Activated T-helper 2 cell treated with anti-CD3 and anti-CD28 coated beads, Interferon-gamma antibody, Interleukin-2, Interleukin-4, amounts not matched to agents 10 μg/mL and 5 μg/mL and 100 μg/mL, durations not matched to agents 14 hours and 24 hours and 36 hours (primary cell): ENCODE data around the gene UMODL1. TPM values are rescaled to one million over a fixed set of nuclear protein-coding genes. Genes with fewer than 3 reads are reported as not detected.

Source experiments
- DNase-seq: peaks from one replicate; pipeline ENCODE4 v3.0.0; 2021; ENCODE audit warnings: low spot score
- H3K27ac Mint-ChIP-seq: one replicate; pipeline ENCODE4 v1.8.0; 2021; ENCODE audit warnings: mixed read lengths
- H3K27me3 Mint-ChIP-seq: one replicate; pipeline ENCODE4 v1.8.0; 2021; ENCODE audit warnings: low read depth, mixed read lengths
- H3K36me3 Mint-ChIP-seq: one replicate; pipeline ENCODE4 v1.8.0; 2021; ENCODE audit warnings: low read depth, mixed read lengths
- H3K4me1 Mint-ChIP-seq: one replicate; pipeline ENCODE4 v1.8.0; 2021; ENCODE audit warnings: low read depth, mixed read lengths
- H3K4me3 Mint-ChIP-seq: one replicate; pipeline ENCODE4 v1.8.0; 2021; ENCODE audit warnings: low read depth, mild to moderate bottlenecking, moderate library complexity, mixed read lengths
- H3K9me3 Mint-ChIP-seq: one replicate; pipeline ENCODE4 v1.8.0; 2021; ENCODE audit warnings: mixed read lengths
- intact Hi-C: fragments of 100-400 bp; cut with micrococcal nuclease; formaldehyde crosslinking; loops from one replicate; pipeline ENCODE4 v1.15.1; 2023
- total RNA-seq: library from RNA; stranded (reverse); gene quantifications from 2 replicates; pipeline ENCODE4 v1.2.3, GENCODE V29; 2022

The UMODL1 gene
- total RNA-seq, 1 donor from 2014 or later = not detected

DNA sequence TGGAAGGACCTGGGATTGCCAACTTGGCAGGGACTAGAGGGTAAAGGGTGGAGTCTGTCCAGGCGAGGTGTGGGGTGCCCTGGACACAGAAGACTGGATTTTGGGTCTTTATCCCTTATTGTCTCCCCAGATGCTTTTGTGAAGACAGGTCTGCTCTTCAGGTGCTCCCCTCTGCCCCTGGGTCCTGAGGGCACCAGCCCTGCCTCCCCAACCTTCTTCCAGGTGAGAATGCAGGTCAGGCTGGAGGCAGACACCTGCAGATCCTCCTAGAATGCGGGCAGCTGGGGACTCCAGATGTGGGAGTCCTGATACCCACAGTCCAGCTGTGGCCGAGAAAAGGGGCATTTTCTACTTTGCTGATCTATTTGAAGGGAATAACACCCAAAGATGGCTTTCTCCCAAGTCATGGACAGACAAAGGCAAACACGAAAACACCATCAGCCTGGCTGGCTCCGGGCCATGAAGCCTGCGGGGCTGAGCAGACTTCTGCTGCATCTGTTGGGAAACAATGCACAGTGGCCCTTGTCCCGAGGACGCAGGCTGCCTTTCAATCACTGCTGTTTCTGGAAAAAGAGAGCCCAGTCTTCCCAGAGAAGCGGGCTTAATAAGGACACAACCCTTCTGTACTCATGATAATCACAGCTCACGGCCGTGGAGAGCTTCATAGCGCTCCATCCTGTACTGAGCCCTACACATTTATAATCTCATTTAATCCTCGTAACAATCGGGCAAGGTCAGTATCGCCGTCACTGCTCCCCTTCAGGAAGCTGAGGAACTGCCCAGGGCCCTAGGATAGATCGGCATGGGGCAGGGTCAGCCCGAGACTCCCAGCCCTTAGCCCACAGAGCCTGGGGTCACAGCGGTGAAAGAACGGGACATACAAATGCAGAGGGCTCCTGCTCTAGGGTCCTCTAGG lies 85.8 kb downstream of the UMODL1 start:
- intact Hi-C loops = no loop called here
- no peaks in the 10 kb centered on the region for H3K9me3 Mint-ChIP-seq
- peaks cover 12% of the 10 kb centered on the region for H3K4me1 Mint-ChIP-seq
- no peaks in the 10 kb centered on the region for H3K36me3 Mint-ChIP-seq
- no peaks in the 10 kb centered on the region for H3K27me3 Mint-ChIP-seq
- no peak overlapping the region for H3K4me3 Mint-ChIP-seq
- H3K27ac Mint-ChIP-seq = no peak overlapping the region
- DNase-seq = no peak

DNA sequence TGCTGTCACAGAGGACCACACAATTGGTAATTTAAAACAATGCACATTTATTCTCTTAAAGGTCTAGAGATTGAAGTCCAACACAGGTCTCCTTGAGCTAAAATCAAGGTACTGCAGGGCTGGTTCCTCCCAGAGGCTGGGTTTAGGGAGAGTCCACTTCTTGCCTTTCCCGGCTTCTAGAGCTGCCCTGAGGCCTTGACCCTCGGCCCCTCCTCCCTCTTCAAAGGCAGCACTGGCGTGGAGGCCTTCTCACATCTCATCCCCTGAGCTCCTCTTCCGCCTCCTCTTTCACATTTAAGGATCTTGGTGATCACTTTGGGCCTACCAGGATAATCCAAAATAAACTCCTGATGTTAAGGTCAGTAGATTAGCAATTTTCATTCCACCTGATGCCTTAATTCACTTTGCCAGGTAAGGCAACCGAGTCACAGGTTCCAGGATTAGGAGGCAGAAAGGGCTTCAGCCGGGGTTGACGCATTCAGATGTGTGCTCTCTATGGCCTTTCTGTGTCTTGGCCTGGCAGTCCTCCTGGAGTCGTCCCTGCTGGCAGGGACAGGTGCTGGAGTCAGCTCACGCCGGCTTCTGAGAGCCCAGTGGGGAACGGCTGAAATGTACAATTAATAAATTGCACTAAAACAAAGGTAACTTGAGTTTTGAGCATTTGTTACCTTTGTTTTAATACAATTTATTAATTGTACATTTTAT lies 86.6 kb downstream of the UMODL1 start:
- H3K27me3 Mint-ChIP-seq = no peaks in the 10 kb centered on the region
- no peaks in the 10 kb centered on the region for H3K9me3 Mint-ChIP-seq
- intact Hi-C loops = no loop called here
- H3K27ac Mint-ChIP-seq = no peak overlapping the region
- no peak overlapping the region for H3K4me3 Mint-ChIP-seq
- peaks cover 20% of the 10 kb centered on the region for H3K4me1 Mint-ChIP-seq
- DNase-seq = no peak
- H3K36me3 Mint-ChIP-seq = no peaks in the 10 kb centered on the region

DNA sequence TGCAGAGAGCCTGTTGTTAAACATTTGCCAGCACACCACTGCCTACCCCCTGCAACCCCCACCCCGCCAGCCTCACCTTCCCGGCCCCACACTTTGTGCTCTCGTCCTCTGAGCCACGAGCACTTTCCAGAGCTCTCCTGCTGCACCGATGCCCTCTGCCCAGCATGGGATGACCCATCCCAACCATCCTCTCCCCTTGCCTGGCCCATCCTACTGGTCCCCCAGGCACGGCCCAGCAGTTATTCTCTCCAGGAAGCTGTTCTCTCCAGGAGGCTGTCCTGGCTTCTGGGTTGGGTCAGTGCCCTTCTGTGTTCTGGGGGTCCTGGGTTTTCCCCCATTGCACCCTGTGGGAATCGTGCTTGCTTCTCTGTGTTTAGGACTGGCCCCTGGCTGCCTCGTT lies 87.7 kb downstream of the UMODL1 start:
- Mint-ChIP-seq H3K4me1 (peaks cover 20% of the 10 kb centered on the region), H3K9me3 (no peaks in the 10 kb centered on the region), H3K27ac (no peak overlapping the region), H3K27me3 (no peaks in the 10 kb centered on the region), H3K4me3 (no peak overlapping the region), H3K36me3 (no peaks in the 10 kb centered on the region)
- no peak for DNase-seq
- intact Hi-C loops = no loop called here

DNA sequence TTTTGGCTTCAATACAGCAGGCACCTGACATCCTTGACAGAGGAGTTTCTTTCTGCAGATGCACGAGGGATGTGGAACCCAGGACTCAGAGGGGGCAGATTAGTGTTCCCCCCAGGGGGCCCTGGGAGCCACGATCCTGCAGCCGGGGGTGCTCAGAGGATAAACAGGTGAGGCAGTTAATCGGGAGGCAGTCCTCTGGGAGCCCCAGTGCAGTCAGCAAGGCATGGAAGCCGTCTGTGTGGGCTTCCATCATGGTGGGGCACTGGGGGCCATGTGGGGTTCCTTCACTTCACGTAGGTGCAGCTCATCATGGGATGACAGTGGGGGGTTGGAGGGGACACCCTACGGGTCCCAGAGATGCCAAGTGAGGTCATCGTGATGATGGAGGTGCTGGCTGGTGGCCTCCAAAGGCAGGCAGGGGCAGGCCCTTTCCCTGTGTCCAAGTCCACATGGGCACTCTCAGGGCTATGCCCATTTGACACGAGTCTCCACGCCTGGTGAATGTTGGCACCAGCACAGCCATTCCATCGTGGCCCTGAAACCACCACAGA lies 88.5 kb downstream of the UMODL1 start:
- intact Hi-C loops = no loop called here
- DNase-seq = no peak
- H3K4me3 Mint-ChIP-seq = no peak overlapping the region

DNA sequence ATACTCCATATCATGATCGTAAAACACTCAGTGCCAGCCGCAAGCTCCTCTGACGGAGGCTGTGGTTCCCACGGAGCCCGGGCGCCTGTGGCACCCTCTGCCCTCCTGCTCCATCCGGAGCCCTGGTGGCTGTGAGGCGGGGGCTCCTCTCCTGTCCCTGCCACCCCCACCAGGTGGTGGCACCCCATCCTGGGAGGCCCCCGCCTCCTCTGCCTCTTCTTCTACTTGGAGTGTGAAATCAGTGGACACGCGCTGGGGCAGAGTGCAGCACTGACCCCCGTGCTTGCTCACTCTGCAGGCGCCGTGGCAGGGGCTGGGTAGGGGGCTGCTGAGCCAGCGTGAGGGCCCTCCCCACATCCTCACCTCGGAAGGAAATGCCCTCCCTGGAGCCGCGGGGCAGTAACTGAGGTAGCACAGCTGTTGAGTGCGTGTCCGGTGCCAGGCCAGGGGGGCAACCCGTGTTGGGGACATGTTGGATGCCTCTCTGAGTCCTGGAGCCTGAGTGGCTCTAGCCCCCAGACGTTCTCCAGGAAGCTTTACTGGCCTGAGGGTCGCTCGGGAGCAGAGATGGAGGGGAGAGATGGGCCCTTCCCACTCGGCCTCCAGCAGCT lies 89.1 kb downstream of the UMODL1 start:
- Mint-ChIP-seq H3K27ac (no peak overlapping the region), H3K9me3 (no peaks in the 10 kb centered on the region), H3K4me1 (peaks cover 21% of the 10 kb centered on the region), H3K4me3 (no peak overlapping the region), H3K27me3 (no peaks in the 10 kb centered on the region), H3K36me3 (no peaks in the 10 kb centered on the region)
- intact Hi-C loops = no loop called here
- no peak for DNase-seq

More for the DNA sequence above, 88.5 kb downstream of the UMODL1 start:
- peaks cover 21% of the 10 kb centered on the region for H3K4me1 Mint-ChIP-seq
- H3K27me3 Mint-ChIP-seq = no peaks in the 10 kb centered on the region
- H3K9me3 Mint-ChIP-seq = no peaks in the 10 kb centered on the region
- no peak overlapping the region for H3K27ac Mint-ChIP-seq
- no peaks in the 10 kb centered on the region for H3K36me3 Mint-ChIP-seq

DNA sequence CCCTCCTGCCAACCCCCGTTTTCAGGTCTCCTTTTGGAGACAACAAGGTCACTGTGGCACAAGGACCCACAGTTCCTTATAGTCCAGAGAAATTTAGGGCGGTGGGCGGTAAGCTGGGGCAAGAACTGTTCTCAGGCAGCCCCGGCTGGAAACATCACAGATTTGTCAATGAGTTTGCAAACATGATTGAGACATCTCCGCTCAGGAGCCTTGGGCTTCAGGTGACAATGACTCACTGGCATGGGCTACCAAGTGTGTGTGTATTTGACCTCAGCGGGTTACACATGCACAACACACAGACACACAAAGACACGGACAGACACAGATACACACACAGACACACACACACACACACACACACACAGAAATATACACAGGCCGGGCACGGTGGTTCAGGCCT lies 89.6 kb downstream of the UMODL1 start:
- H3K27me3 Mint-ChIP-seq = no peaks in the 10 kb centered on the region
- no peaks in the 10 kb centered on the region for H3K9me3 Mint-ChIP-seq
- peaks cover 21% of the 10 kb centered on the region for H3K4me1 Mint-ChIP-seq
- no peak for DNase-seq
- no peaks in the 10 kb centered on the region for H3K36me3 Mint-ChIP-seq
- no peak overlapping the region for H3K4me3 Mint-ChIP-seq
- intact Hi-C loops = no loop called here
- H3K27ac Mint-ChIP-seq = no peak overlapping the region

DNA sequence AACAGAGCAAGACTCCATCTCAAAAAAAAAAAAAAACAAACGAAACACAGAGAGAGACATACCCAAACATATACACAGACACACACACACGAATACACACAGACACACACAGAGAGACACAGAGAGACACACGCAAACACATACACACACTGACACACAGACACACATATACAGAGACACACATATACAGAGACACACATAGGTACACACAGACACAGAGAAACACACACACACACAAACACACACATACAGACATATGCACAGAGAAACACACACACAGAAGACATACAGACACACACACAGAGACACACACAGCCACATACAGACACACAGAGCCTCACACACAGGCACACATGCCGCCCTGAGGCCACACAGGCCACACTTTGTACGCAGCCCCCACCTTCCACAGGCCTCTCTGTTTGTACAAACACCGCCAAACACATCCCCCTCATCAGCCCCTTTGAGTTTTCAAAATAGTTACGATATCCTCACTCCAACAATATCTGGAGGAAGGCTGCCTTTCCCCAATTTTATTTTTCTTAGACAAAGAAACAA lies 90.4 kb downstream of the UMODL1 start:
- Mint-ChIP-seq H3K4me3 (no peak overlapping the region), H3K4me1 (peaks cover 21% of the 10 kb centered on the region), H3K36me3 (no peaks in the 10 kb centered on the region), H3K27me3 (no peaks in the 10 kb centered on the region), H3K9me3 (no peaks in the 10 kb centered on the region), H3K27ac (peak overlapping the region; percentile 10)
- DNase-seq = no peak
- intact Hi-C loops = no loop called here

DNA sequence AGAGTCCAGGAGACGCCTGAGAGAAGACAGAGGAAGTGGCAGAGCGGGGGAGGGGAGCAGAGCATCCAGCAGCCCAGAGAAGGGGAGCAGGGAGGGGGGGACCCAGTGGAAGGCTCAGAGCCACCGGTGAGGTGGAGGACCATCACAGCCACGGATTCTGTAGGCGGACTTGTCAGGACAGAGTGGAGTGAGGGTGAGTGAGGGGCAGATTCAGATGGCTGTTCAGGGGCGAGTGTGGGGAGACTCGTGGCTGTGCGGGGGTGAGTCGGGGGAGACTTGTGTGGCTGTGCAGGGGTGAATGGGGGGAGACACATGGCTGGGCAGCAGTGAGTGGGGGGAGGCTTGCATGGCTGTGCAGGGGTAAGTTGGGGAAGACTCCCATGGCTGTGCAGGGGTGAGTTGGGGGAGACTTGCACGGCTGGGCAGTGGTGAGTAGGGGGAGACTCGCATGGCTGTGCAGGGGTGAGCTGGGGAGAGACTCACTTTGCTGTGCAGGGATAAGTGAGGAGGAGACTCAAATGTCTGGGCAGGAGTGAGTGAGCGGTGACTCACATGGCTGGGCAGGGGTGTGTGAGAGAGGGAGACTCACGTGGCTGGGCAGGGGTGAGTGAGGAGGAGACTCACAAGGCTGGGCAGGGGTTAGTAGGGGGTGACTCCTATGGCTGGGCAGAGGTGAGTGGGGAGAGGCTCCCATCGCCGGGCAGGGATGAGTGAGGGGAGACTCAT lies 91.0 kb downstream of the UMODL1 start:
- no peaks in the 10 kb centered on the region for H3K9me3 Mint-ChIP-seq
- no peaks in the 10 kb centered on the region for H3K36me3 Mint-ChIP-seq
- H3K27me3 Mint-ChIP-seq = no peaks in the 10 kb centered on the region
- H3K4me1 Mint-ChIP-seq = peaks cover 21% of the 10 kb centered on the region
- H3K4me3 Mint-ChIP-seq = no peak overlapping the region
- no peak overlapping the region for H3K27ac Mint-ChIP-seq
- intact Hi-C loops = no loop called here
- no peak for DNase-seq

DNA sequence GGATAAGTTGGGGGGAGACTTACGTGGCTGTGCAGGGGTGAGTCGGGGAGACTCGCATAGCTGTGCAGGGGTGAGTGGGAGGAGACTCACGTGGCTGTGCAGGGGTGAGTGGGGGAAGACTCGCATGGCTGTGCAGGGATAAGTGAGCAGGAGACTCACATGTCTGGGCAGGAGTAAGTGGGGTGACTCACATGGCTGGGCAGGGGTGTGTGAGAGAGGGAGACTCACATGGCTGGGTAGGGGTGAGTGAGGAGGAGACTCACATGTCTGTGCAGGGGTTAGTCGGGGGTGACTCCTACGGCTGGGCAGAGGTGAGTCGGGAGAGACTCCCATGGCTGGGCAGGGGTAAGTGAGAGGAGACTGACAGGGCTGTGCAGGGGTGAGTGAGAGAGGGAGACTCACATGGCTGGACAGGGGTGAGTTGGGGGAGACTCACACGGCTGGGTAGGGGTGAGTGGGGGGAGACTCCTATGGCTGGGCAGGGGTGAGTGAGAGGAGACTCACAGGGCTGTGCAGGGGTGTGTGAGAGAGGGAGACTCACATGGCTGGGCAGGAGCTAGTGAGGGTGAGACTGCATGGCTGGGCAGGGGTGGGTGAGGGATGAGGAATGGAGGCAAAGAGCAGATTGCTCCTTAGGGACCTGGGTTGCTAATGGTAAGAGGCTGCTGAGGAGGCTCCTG lies 91.9 kb downstream of the UMODL1 start:
- Mint-ChIP-seq H3K9me3 (no peaks in the 10 kb centered on the region), H3K4me1 (peaks cover 21% of the 10 kb centered on the region), H3K27me3 (no peaks in the 10 kb centered on the region), H3K4me3 (no peak overlapping the region), H3K27ac (no peak overlapping the region), H3K36me3 (no peaks in the 10 kb centered on the region)
- intact Hi-C loops = no loop called here
- DNase-seq = no peak

DNA sequence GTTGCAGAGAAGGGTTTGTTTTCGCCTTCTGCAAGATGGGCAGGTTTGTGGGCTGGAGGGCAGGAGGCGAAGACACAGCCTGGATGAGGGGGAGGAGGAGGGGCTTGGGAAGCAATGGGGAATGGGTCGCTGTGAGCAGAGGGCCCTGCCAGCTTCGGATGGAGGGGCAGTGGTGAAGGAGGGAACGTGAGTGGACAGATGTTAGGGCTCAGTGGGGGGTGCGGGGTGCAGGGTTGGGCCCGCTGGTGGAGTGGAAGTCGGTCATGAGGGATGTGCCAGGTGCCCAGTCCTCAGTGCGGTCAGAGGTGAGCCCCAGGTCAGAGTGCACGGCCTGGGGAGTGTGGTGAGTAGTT lies 92.4 kb downstream of the UMODL1 start:
- no peak overlapping the region for H3K27ac Mint-ChIP-seq
- no peak for DNase-seq
- no peak overlapping the region for H3K4me3 Mint-ChIP-seq
- intact Hi-C loops = no loop called here
- no peaks in the 10 kb centered on the region for H3K27me3 Mint-ChIP-seq
- no peaks in the 10 kb centered on the region for H3K36me3 Mint-ChIP-seq
- peaks cover 21% of the 10 kb centered on the region for H3K4me1 Mint-ChIP-seq
- H3K9me3 Mint-ChIP-seq = no peaks in the 10 kb centered on the region

DNA sequence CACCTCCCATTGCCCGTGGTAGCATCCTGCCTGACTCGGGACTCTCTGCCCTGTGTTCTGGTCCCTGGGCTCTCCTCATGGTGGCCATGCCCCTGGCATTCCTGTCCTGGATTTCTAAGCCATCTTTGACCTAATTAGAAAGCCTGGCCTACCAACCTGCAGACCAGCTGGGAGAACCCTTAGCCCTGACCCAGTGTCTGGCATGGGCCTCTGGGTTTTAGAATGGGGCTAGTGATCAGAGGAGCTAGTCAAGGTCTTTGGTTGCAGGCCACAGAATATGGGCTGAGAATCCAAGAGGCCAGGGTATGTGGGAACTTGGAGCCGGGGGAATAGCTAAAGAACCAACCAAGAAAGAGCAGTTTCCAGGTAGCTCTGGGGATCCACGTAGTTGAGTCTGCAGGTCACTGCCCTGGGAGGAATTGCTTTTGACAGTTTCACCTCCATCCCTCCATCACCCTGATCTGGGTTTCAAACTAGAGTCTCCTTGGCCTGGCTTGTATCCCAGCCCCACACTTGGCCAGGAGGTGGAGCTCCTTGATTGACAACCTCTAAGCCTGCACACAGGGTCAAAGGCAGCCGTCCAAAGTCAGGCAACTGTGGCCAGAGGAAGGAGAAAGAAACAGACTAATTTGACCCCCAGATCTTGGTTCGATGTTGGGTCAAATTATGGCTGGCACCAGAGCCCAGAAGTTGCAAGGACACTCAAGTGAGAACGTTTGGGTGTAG lies 93.1 kb downstream of the UMODL1 start:
- intact Hi-C loops = loop anchor here (1.0 kb wide), 1 partner anchor 94 kb away; no protein-coding TSS in a partner anchor
- Mint-ChIP-seq H3K9me3 (no peaks in the 10 kb centered on the region), H3K36me3 (no peaks in the 10 kb centered on the region), H3K27ac (no peak overlapping the region), H3K4me3 (no peak overlapping the region), H3K4me1 (peaks cover 21% of the 10 kb centered on the region), H3K27me3 (peaks cover under 1% of the 10 kb centered on the region)
- DNase-seq = peak; percentile 35
